Activated B cell treated with CpG ODN at 0.5 μM for 24 hours (primary cell): Measurements from ENCODE around the gene CCNB3. TPM values are rescaled to one million over a fixed set of nuclear protein-coding genes. Genes with fewer than 3 reads are reported as not detected.
"Not testable (repeated sequence)": the region's sequence is repeated elsewhere in the genome, so short reads cannot be mapped to it uniquely, and the experiment has no call there.

ENCODE experiments used
- ATAC-seq: fragments of 200-7000 bp; cut with Tn5 transposase; one replicate; pipeline ENCODE4 v1.10.0; 2021; ENCODE audit warnings: low read depth, mild to moderate bottlenecking, moderate library complexity
- CTCF ChIA-PET: fragments of 350-600 bp; sonication (Branson Sonifier 250); formaldehyde crosslinking; loops from one replicate; lab custom pipeline; 2021; ENCODE audit warnings: antibody characterized with exemption; lab: Charles Lee
- POLR2A ChIA-PET: fragments of 350-600 bp; sonication (Branson Sonifier 250); formaldehyde crosslinking; loops from one replicate; lab custom pipeline; 2021; ENCODE audit warnings: antibody characterized with exemption; lab: Charles Lee
- DNase-seq: peaks from one replicate; pipeline ENCODE4 v3.0.0; 2022
- H3K27ac Mint-ChIP-seq: one replicate; pipeline ENCODE4 v1.8.0; 2020; ENCODE audit warnings: mixed read lengths
- H3K27me3 Mint-ChIP-seq: one replicate; pipeline ENCODE4 v1.8.0; 2021; ENCODE audit warnings: mixed read lengths
- H3K36me3 Mint-ChIP-seq: one replicate; pipeline ENCODE4 v1.8.0; 2021; ENCODE audit warnings: low read depth, mixed read lengths
- H3K4me1 Mint-ChIP-seq: one replicate; pipeline ENCODE4 v1.8.0; 2021; ENCODE audit warnings: mixed read lengths
- H3K4me3 Mint-ChIP-seq: one replicate; pipeline ENCODE4 v1.8.0; 2020; ENCODE audit warnings: mild to moderate bottlenecking, mixed read lengths
- H3K9me3 Mint-ChIP-seq: one replicate; pipeline ENCODE4 v1.8.0; 2020; ENCODE audit warnings: mixed read lengths
- intact Hi-C: fragments of 100-400 bp; cut with micrococcal nuclease; formaldehyde crosslinking; loops from one replicate; pipeline ENCODE4 v1.15.1; 2024
- total RNA-seq: library from RNA; stranded (reverse); gene quantifications from 2 replicates; pipeline ENCODE4 v1.2.3, GENCODE V29; 2022
- TF ChIP-seq, protein P1 (sequence below): fragments of 200-600 bp; IDR thresholded peaks from one replicate; pipeline ENCODE4 v1.8.0; 2022; ENCODE audit warnings: antibody characterized with exemption, mild to moderate bottlenecking

Gene CCNB3
- total RNA-seq, 1 donor from 2014 or later = 1.4 TPM

DNA sequence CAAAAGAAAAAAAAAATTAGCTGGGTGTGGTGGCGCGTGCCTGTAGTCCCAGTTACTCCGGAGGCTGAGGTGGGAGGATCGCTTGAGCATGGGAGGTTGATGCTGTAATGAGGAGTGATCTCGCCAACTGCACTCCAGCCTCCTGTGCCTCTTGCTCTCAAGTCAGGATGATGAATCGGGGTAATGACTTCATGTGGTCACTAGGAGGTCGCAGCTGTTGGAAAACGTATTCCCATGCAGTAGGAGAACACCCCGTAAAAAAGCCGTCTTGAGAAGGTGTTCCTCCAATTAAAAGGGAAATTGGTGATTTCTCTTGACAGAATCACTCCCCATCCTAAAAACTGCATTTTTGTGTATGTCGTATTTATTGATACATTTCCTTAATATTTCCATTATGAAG is 2.2 kb downstream of the CCNB3 start:
- intact Hi-C loops = no loop called here
- H3K4me1 Mint-ChIP-seq = peaks cover 7% of the 10 kb centered on the region
- CTCF ChIA-PET = no interaction called here
- H3K4me3 Mint-ChIP-seq = no peak overlapping the region
- H3K36me3 Mint-ChIP-seq = no peaks in the 10 kb centered on the region
- POLR2A ChIA-PET = no interaction called here
- DNase-seq = no peak
- H3K27me3 Mint-ChIP-seq = no peaks in the 10 kb centered on the region
- H3K27ac Mint-ChIP-seq = no peak overlapping the region
- TF ChIP-seq, protein P1, sequence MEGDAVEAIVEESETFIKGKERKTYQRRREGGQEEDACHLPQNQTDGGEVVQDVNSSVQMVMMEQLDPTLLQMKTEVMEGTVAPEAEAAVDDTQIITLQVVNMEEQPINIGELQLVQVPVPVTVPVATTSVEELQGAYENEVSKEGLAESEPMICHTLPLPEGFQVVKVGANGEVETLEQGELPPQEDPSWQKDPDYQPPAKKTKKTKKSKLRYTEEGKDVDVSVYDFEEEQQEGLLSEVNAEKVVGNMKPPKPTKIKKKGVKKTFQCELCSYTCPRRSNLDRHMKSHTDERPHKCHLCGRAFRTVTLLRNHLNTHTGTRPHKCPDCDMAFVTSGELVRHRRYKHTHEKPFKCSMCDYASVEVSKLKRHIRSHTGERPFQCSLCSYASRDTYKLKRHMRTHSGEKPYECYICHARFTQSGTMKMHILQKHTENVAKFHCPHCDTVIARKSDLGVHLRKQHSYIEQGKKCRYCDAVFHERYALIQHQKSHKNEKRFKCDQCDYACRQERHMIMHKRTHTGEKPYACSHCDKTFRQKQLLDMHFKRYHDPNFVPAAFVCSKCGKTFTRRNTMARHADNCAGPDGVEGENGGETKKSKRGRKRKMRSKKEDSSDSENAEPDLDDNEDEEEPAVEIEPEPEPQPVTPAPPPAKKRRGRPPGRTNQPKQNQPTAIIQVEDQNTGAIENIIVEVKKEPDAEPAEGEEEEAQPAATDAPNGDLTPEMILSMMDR = no peak
- no peak for ATAC-seq
- H3K9me3 Mint-ChIP-seq = peaks cover 2% of the 10 kb centered on the region

DNA sequence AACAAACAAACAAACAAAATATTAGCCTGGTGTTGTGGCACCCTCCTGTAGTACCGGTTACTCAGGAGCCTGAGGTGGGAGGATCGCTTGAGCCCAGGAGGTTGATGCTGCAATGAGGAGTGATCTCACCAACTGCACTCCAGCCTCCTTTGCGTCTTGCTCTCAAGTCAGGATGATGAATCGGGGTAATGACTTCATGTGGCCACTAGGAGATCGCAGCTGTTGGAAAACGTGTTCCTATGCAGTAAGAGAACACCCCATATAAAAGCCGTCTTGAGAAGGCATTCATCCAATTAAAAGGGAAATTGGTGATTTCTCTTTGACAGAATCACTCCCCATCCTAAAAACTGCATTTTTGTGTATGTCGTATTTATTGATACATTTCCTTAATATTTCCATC is 6.9 kb downstream of the CCNB3 start:
- Mint-ChIP-seq H3K9me3 (no peaks in the 10 kb centered on the region), H3K4me3 (no peak overlapping the region), H3K36me3 (no peaks in the 10 kb centered on the region), H3K27ac (no peak overlapping the region), H3K4me1 (no peaks in the 10 kb centered on the region), H3K27me3 (no peaks in the 10 kb centered on the region)
- DNase-seq = no peak
- ChIA-PET POLR2A (no interaction called here), CTCF (no interaction called here)
- no peak for ATAC-seq
- intact Hi-C loops = no loop called here
- TF ChIP-seq, protein P1 = no peak

DNA sequence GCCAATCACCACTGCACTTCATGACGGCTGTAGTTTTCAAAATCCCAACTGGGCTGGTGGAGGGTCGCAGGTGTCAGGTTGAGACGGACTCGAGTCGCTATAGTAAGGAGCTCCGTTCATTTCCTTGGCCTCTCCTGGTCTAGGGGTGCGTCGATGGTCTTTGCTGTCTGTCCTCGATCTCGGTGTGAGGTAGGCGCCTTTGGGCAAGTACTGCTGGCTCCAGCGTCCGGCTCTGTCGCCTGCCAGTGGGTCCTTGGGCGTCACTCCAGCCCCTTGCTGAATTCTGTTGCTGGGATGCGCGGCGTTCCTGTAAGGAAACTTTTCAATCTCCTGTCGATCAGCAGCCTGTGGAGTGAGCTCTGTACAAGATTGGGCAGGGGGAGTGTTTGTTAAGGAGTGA is 76.7 kb downstream of the CCNB3 start:
- H3K27ac Mint-ChIP-seq = no peak overlapping the region
- intact Hi-C loops = no loop called here
- no peaks in the 10 kb centered on the region for H3K36me3 Mint-ChIP-seq
- H3K4me1 Mint-ChIP-seq = no peaks in the 10 kb centered on the region
- no peak overlapping the region for H3K4me3 Mint-ChIP-seq
- TF ChIP-seq, protein P1 = no peak
- ChIA-PET CTCF (no interaction called here), POLR2A (no interaction called here)
- ATAC-seq (no peak), DNase-seq (no peak)
- no peaks in the 10 kb centered on the region for H3K9me3 Mint-ChIP-seq
- H3K27me3 Mint-ChIP-seq = no peaks in the 10 kb centered on the region

DNA sequence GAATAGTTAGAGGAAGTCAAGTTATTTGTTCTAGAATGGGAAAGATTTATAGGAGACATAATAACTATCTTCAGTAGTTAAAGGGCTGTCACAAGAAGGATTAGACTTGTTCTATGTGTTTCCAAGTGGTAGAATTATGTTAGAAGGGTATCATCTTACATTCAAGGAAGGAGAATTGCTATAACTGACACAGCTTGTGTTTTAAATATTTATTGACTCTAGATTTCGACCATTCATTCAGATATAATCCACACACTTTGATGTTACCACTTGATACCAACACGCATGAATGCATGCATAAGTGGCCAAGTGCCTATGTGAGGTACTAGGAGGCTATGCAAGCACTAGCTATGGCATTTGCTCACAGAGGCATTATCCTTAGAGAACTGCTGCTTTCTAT is 122.7 kb downstream of the CCNB3 start:
- intact Hi-C loops = no loop called here
- H3K4me3 Mint-ChIP-seq = no peak overlapping the region
- ATAC-seq = no peak
- no peaks in the 10 kb centered on the region for H3K4me1 Mint-ChIP-seq
- no peaks in the 10 kb centered on the region for H3K9me3 Mint-ChIP-seq
- CTCF ChIA-PET = no interaction called here
- POLR2A ChIA-PET = no interaction called here
- H3K36me3 Mint-ChIP-seq = no peaks in the 10 kb centered on the region
- no peak overlapping the region for H3K27ac Mint-ChIP-seq
- TF ChIP-seq, protein P1 = no peak
- DNase-seq = no peak
- peaks cover 2% of the 10 kb centered on the region for H3K27me3 Mint-ChIP-seq

DNA sequence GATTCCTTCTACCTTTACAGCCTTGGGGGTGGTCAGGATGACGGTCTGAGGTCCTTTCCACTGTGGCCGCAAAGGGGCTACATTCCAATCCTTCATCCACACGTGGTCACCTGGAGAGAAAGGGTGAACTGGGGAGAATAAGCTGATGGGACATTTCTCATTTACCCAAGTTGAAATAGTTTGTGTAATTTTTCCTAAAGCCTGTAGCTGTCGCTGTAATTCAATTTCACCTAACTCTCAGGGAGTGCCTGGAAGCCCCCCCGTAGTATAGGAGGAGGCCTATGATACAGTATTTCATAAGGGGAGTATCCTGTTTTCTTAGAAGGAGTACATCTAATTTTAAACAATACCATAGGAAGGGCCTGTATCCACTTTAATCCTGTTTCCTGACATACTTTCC is 128.1 kb downstream of the CCNB3 start:
- H3K36me3 Mint-ChIP-seq, CTCF ChIA-PET, H3K4me3 Mint-ChIP-seq, H3K9me3 Mint-ChIP-seq, H3K4me1 Mint-ChIP-seq, H3K27me3 Mint-ChIP-seq, ATAC-seq, DNase-seq, H3K27ac Mint-ChIP-seq: not testable (repeated sequence)
- intact Hi-C loops = loop anchor here (5.0 kb wide), 1 partner anchor 415 kb away; no protein-coding TSS in a partner anchor
- POLR2A ChIA-PET = interaction anchor here (0.6 kb wide), 1 partner anchor 117 kb away, joined by 7 read pairs; no protein-coding TSS in a partner anchor

DNA sequence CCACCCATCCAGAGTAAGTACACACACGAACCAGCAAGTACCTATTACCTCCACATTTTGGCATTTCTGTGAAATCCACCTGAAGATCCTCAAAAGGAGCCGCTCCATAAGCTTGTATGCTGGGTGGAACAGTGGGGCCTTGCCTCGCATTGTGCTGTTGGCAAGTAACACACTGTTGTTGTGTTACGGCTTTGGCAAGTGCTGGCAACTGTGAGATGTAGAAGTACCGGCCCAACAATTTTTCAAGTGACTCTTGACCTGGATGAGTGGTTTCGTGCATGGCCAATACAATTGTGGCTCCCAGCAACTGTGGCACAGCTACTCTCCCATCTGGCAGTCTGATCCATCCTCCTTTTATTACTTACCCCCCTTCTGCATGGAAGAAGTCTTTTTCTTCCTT is 128.7 kb downstream of the CCNB3 start:
- Mint-ChIP-seq H3K9me3 (peaks cover 3% of the 10 kb centered on the region), H3K27me3 (peaks cover 2% of the 10 kb centered on the region), H3K36me3 (no peaks in the 10 kb centered on the region), H3K27ac (no peak overlapping the region), H3K4me3 (no peak overlapping the region), H3K4me1 (no peaks in the 10 kb centered on the region)
- intact Hi-C loops = loop anchor here (5.0 kb wide), 1 partner anchor 416 kb away; no protein-coding TSS in a partner anchor
- ATAC-seq = no peak
- CTCF ChIA-PET = no interaction called here
- TF ChIP-seq, protein P1 = no peak
- DNase-seq = no peak
- POLR2A ChIA-PET = no interaction called here
